ENCODE data around the gene ALAS1. TPM values are rescaled to one million over a fixed set of nuclear protein-coding genes. Genes with fewer than 3 reads are reported as not detected.

Gene ALAS1
- polyA plus RNA-seq, 1 experiment, result 61.7 TPM

- TF ChIP-seq CTCF (IDR thresholded peaks at IDR 0.05; ENCODE audit: low read depth, low read length), result no peak
- ChIA-PET POLR2A (no interaction called here), CTCF (interaction anchor here (1.1 to 2.7 kb wide), 2 partner anchors 24 to 95 kb away, joined by 6 to 17 read pairs; no protein-coding TSS in a partner anchor)
- no peak for DNase-seq (ENCODE audit: low read depth, low spot score)
- Histone ChIP-seq H3K9me3 (ENCODE audit: control insufficient read depth, insufficient read depth, low read length) (peaks cover 9% of the 10 kb centered on the region), H3K4me3 (ENCODE audit: low read depth, low read length) (no peak overlapping the region), H3K27me3 (ENCODE audit: control insufficient read depth, insufficient read depth, low read length) (no peaks in the 10 kb centered on the region), H3K27ac (ENCODE audit: low read depth, low read length) (no peak overlapping the region)
These were observed 46.0 kb downstream of the ALAS1 start for GRCh38 chr3:52243791-52244628.

GRCh38 chr3:52245322-52246263 lies 47.6 kb downstream of the ALAS1 start, which contains the start of gene PPM1M:
Gene PPM1M, plus strand, starts transcription at chr3:52245759. Its CDS starts 66 bp downstream, at chr3:52245825.
- Histone ChIP-seq H3K9me3 (ENCODE audit: control insufficient read depth, insufficient read depth, low read length) (peaks cover 9% of the 10 kb centered on the region), H3K4me3 (ENCODE audit: low read depth, low read length) (peak within 1 kb of the TSS; percentile 67), H3K27me3 (ENCODE audit: control insufficient read depth, insufficient read depth, low read length) (no peaks in the 10 kb centered on the region), H3K27ac (ENCODE audit: low read depth, low read length) (peak within 1 kb of the TSS; percentile 47)
- TF ChIP-seq CTCF (IDR thresholded peaks at IDR 0.05; ENCODE audit: low read depth, low read length), result no peak
- no peak for DNase-seq (ENCODE audit: low read depth, low spot score)
- ChIA-PET POLR2A (interaction anchor here (1.2 to 1.8 kb wide), 4 partner anchors 8 to 32 kb away, joined by 5 to 14 read pairs (median 8); partner anchors contain the start of gene WDR82), CTCF (interaction anchor here (0.6 to 1.1 kb wide), 2 partner anchors 9 to 26 kb away, joined by 3 read pairs; no protein-coding TSS in a partner anchor)

- H3K4me3 ChIP-seq (ENCODE audit: low read depth, low read length), result peak overlapping the region; percentile 67
- H3K27me3 ChIP-seq (ENCODE audit: control insufficient read depth, insufficient read depth, low read length), result no peaks in the 10 kb centered on the region
- ChIA-PET CTCF (interaction anchor here (0.6 to 1.1 kb wide), 2 partner anchors 8 to 26 kb away, joined by 3 read pairs; no protein-coding TSS in a partner anchor), POLR2A (interaction anchor here (1.2 to 1.8 kb wide), 4 partner anchors 9 to 32 kb away, joined by 5 to 14 read pairs (median 8); partner anchors contain the start of gene WDR82)
- no peak for DNase-seq (ENCODE audit: low read depth, low spot score)
- TF ChIP-seq CTCF (IDR thresholded peaks at IDR 0.05; ENCODE audit: low read depth, low read length), result no peak
- peaks cover 9% of the 10 kb centered on the region for H3K9me3 ChIP-seq (ENCODE audit: control insufficient read depth, insufficient read depth, low read length)
- peak overlapping the region; percentile 47 for H3K27ac ChIP-seq (ENCODE audit: low read depth, low read length)
These were observed 48.3 kb downstream of the ALAS1 start for GRCh38 chr3:52246264-52246620.

GRCh38 chr3:52246728-52247408 lies 48.9 kb downstream of the ALAS1 start:
- TF ChIP-seq CTCF (IDR thresholded peaks at IDR 0.05; ENCODE audit: low read depth, low read length), result no peak
- ChIA-PET CTCF (interaction anchor here (1.1 kb wide), 1 partner anchor 27 kb away, joined by 3 read pairs; no protein-coding TSS in a partner anchor), POLR2A (interaction anchor here (1.2 to 1.8 kb wide), 4 partner anchors 8 to 31 kb away, joined by 5 to 14 read pairs (median 8); partner anchors contain the start of gene WDR82)
- H3K27ac ChIP-seq (ENCODE audit: low read depth, low read length), result no peak overlapping the region
- H3K4me3 ChIP-seq (ENCODE audit: low read depth, low read length), result peak overlapping the region; percentile 67
- H3K9me3 ChIP-seq (ENCODE audit: control insufficient read depth, insufficient read depth, low read length), result peaks cover 9% of the 10 kb centered on the region
- DNase-seq (ENCODE audit: low read depth, low spot score), result no peak
- no peaks in the 10 kb centered on the region for H3K27me3 ChIP-seq (ENCODE audit: control insufficient read depth, insufficient read depth, low read length)
